H9 (cell line): ENCODE data around the gene FRAS1. TPM values are rescaled to one million over a fixed set of nuclear protein-coding genes. Genes with fewer than 3 reads are reported as not detected.
"Not testable (repeated sequence)": the region's sequence is repeated elsewhere in the genome, so short reads cannot be mapped to it uniquely, and the experiment has no call there.

Source experiments
- DNase-seq: peaks from one replicate; pipeline ENCODE4 v3.0.0-alpha.2; 2017
- H2AFZ ChIP-seq: one replicate; pipeline ENCODE4 v1.6.1; 2013; ENCODE audit warnings: mild to moderate bottlenecking, low read length, control low read depth, moderate library complexity
- H2AK5ac ChIP-seq: 2 replicates; pipeline ENCODE4 v1.6.1; 2013; ENCODE audit warnings: low read length, control low read depth, mixed read lengths; ENCODE audit not compliant: insufficient read length
- H2BK120ac ChIP-seq: one replicate; pipeline ENCODE4 v1.6.1; 2013; ENCODE audit warnings: low read depth, mild to moderate bottlenecking, low read length, control low read depth, inconsistent platforms; ENCODE audit not compliant: poor library complexity, severe bottlenecking
- H2BK12ac ChIP-seq: 2 replicates; pipeline ENCODE4 v1.6.1; 2013; ENCODE audit warnings: low read length, control low read depth, mixed read lengths, low read depth; ENCODE audit not compliant: insufficient read length
- H2BK15ac ChIP-seq: 2 replicates; pipeline ENCODE4 v1.6.1; 2013; ENCODE audit warnings: low read depth, low read length, control low read depth
- H2BK20ac ChIP-seq: one replicate; pipeline ENCODE4 v1.6.1; 2013; ENCODE audit warnings: low read depth, mild to moderate bottlenecking, low read length, control low read depth, inconsistent platforms; ENCODE audit not compliant: poor library complexity, severe bottlenecking
- H2BK5ac ChIP-seq: 2 replicates; pipeline ENCODE4 v1.6.1; 2013; ENCODE audit warnings: low read length, control low read depth, mixed read lengths; ENCODE audit not compliant: insufficient read length
- H3K14ac ChIP-seq: 2 replicates; pipeline ENCODE4 v1.6.1; 2013; ENCODE audit warnings: low read length, control low read depth; ENCODE audit not compliant: insufficient read depth
- H3K18ac ChIP-seq: 2 replicates; pipeline ENCODE4 v1.6.1; 2013; ENCODE audit warnings: low read depth, mild to moderate bottlenecking, mixed read lengths, low read length, control low read depth; ENCODE audit not compliant: insufficient read length
- H3K23ac ChIP-seq: 2 replicates; pipeline ENCODE4 v1.6.1; 2013; ENCODE audit warnings: low read length, control low read depth, mixed read lengths, low read depth; ENCODE audit not compliant: insufficient read length
- H3K23me2 ChIP-seq: 2 replicates; pipeline ENCODE4 v1.6.1; 2013; ENCODE audit warnings: low read depth, mild to moderate bottlenecking, mixed read lengths, low read length, control low read depth; ENCODE audit not compliant: insufficient read length, poor library complexity, severe bottlenecking
- H3K27ac ChIP-seq: 2 replicates; pipeline ENCODE4 v1.5.1; 2013; ENCODE audit warnings: low read length, control low read depth, mixed read lengths, low read depth; ENCODE audit not compliant: insufficient read length
- H3K27me3 ChIP-seq: 2 replicates; pipeline ENCODE4 v1.6.1; 2013; ENCODE audit warnings: low read length, control low read depth, inconsistent platforms; ENCODE audit not compliant: insufficient read depth
- H3K4ac ChIP-seq: 2 replicates; pipeline ENCODE4 v1.6.1; 2013; ENCODE audit warnings: low read depth, mild to moderate bottlenecking, control low read depth, inconsistent platforms, low read length, moderate library complexity
- H3K4me1 ChIP-seq: 2 replicates; pipeline ENCODE4 v1.6.1; 2013; ENCODE audit warnings: low read length, control low read depth, inconsistent platforms; ENCODE audit not compliant: insufficient read depth
- H3K4me2 ChIP-seq: 2 replicates; pipeline ENCODE4 v1.6.1; 2013; ENCODE audit warnings: low read length, control low read depth, mixed read lengths; ENCODE audit not compliant: insufficient read length, insufficient read depth
- H3K56ac ChIP-seq: 2 replicates; pipeline ENCODE4 v1.6.1; 2013; ENCODE audit warnings: low read depth, mild to moderate bottlenecking, mixed read lengths, low read length, control low read depth; ENCODE audit not compliant: insufficient read length
- H3K79me1 ChIP-seq: 2 replicates; pipeline ENCODE4 v1.6.1; 2013; ENCODE audit warnings: low read depth, mild to moderate bottlenecking, moderate library complexity, low read length, control low read depth, inconsistent platforms; ENCODE audit not compliant: insufficient read depth, poor library complexity, severe bottlenecking
- H3K79me2 ChIP-seq: 2 replicates; pipeline ENCODE4 v1.6.1; 2013; ENCODE audit warnings: low read length, control low read depth, inconsistent platforms; ENCODE audit not compliant: insufficient read depth
- H3K9ac ChIP-seq: 2 replicates; pipeline ENCODE4 v1.6.1; 2013; ENCODE audit warnings: low read length, control low read depth, mixed read lengths; ENCODE audit not compliant: insufficient read length; ENCODE audit errors: extremely low read depth
- H3K9me3 ChIP-seq: one replicate; pipeline ENCODE4 v1.6.1; 2013; ENCODE audit warnings: low read depth, low read length, inconsistent platforms; ENCODE audit not compliant: control insufficient read depth
- H3T11ph ChIP-seq: one replicate; pipeline ENCODE4 v1.6.1; 2013; ENCODE audit warnings: mild to moderate bottlenecking, low read length, control low read depth, inconsistent platforms
- H4K20me1 ChIP-seq: one replicate; pipeline ENCODE4 v1.6.1; 2013; ENCODE audit not compliant: control insufficient read depth, insufficient read length, insufficient read depth
- H4K5ac ChIP-seq: 2 replicates; pipeline ENCODE4 v1.6.1; 2013; ENCODE audit warnings: low read depth, mild to moderate bottlenecking, mixed read lengths, low read length, control low read depth; ENCODE audit not compliant: insufficient read length
- H4K8ac ChIP-seq: replicated peaks from 2 replicates; pipeline ENCODE4 v1.6.1; 2013; ENCODE audit warnings: low read length, control low read depth, mixed read lengths, low read depth; ENCODE audit not compliant: insufficient read length
- H4K91ac ChIP-seq: 2 replicates; pipeline ENCODE4 v1.6.1; 2013; ENCODE audit warnings: low read depth, mild to moderate bottlenecking, moderate library complexity, mixed read lengths, low read length, control low read depth; ENCODE audit not compliant: insufficient read length
- H3K27ac Mint-ChIP-seq, 3 experiments: 2 replicates in 2 of 3; 3 replicates in 1 of 3; pipeline ENCODE4 v1.8.0; 2020 to 2021; ENCODE audit warnings: mixed read lengths in 3 of 3, mild to moderate bottlenecking in 1 of 3, moderate library complexity in 1 of 3
- H3K27me3 Mint-ChIP-seq: 2 replicates; pipeline ENCODE4 v1.8.0; 2021; ENCODE audit warnings: low read depth, mild to moderate bottlenecking, moderate library complexity, mixed read lengths
- H3K36me3 Mint-ChIP-seq, 3 experiments: 2 replicates in 2 of 3; 3 replicates in 1 of 3; pipeline ENCODE4 v1.8.0; 2020 to 2021; ENCODE audit warnings: low read depth in 3 of 3, mixed read lengths in 3 of 3; ENCODE audit not compliant: insufficient read depth in 1 of 3
- H3K4me1 Mint-ChIP-seq, 2 experiments: 2 replicates each; pipeline ENCODE4 v1.8.0; 2020; ENCODE audit warnings: mixed read lengths in 2 of 2
- H3K4me3 Mint-ChIP-seq, 2 experiments: 2 replicates in 1 of 2; 3 replicates in 1 of 2; pipeline ENCODE4 v1.8.0; 2020 to 2021; ENCODE audit warnings: mild to moderate bottlenecking in 2 of 2, mixed read lengths in 2 of 2, moderate library complexity in 1 of 2
- H3K9me3 Mint-ChIP-seq, 2 experiments: 2 replicates in 1 of 2; 3 replicates in 1 of 2; pipeline ENCODE4 v1.8.0; 2020; ENCODE audit warnings: mild to moderate bottlenecking in 2 of 2, mixed read lengths in 2 of 2, moderate library complexity in 1 of 2
- WGBS: extraction: QIAGEN DNeasy Blood & Tissue Kit; methylation state at CpG from one replicate; pipeline ENCODE4 v1.1.7; 2013; ENCODE audit warnings: missing lambda C conversion rate, low lambda C conversion rate, mixed read lengths; ENCODE audit not compliant: insufficient read length; ENCODE audit errors: extremely low coverage; 5-methylcytosine and 5-hydroxymethylcytosine counted together
- total RNA-seq: library from RNA; stranded (reverse); gene quantifications from 2 replicates; pipeline ENCODE4 v1.2.1, GENCODE V29; 2021
- TF ChIP-seq, protein P1 (sequence below): fragments of 200-600 bp; sonication (generic); conservative IDR thresholded peaks from 3 replicates; pipeline ENCODE4 v1.8.0; 2021; ENCODE audit warnings: antibody characterized with exemption, mild to moderate bottlenecking

Gene FRAS1
- total RNA-seq, 1 experiment from 2014 or later: 58.5 TPM

DNA sequence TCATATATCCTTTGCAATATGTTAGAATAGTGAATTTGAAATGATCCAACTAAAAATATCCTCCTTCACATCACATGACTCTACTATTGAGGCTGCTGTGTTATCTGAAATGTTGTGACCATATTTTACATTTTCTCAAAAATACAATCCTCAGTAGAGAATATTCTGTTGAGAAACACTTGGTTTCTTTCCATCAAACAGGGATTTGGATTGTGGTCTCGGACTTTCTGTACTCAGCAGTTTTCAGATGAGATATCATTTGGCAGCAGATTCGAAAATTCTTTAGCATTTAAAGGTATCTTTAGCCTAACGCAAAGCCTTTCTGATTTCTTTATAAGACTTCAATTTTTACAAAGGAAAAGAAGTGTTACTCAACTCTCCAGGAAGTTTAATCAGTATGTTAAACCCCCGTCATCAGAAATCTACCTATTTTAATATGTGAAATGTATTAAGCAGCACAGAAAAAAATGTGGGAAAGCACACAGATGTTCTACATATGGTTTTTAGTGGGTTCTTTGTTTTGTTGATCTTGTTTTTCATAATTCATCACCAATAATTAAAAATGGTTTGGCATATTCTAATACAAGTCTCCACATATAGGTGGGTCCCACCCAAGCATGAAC is 439.0 kb downstream of the FRAS1 start:
- Histone ChIP-seq H2BK20ac (no peak overlapping the region), H3K9me3 (no peaks in the 10 kb centered on the region), H3K79me2 (no peaks in the 10 kb centered on the region), H3K4ac (no peak overlapping the region), H2BK12ac (no peak overlapping the region), H2BK5ac (no peak overlapping the region), H4K5ac (no peak overlapping the region), H3K14ac (no peak overlapping the region), H4K20me1 (no peaks in the 10 kb centered on the region), H3K56ac (no peak overlapping the region), H2AFZ (no peak overlapping the region), H3K27me3 (no peaks in the 10 kb centered on the region), H3K27ac (no peak overlapping the region), H3K23me2 (no peaks in the 10 kb centered on the region), H3K18ac (no peak overlapping the region), H3K79me1 (no peaks in the 10 kb centered on the region), H2BK120ac (no peak overlapping the region), H4K91ac (no peak overlapping the region), H3K9ac (no peak overlapping the region), H2AK5ac (no peak overlapping the region), H2BK15ac (no peak overlapping the region), H3K4me1 (no peaks in the 10 kb centered on the region), H3K4me2 (no peak overlapping the region), H3T11ph (no peak overlapping the region), H3K23ac (no peak overlapping the region), H4K8ac (no peak overlapping the region)
- no peaks in the 10 kb centered on the region for H3K4me1 Mint-ChIP-seq
- no CpG with 5 or more reads among the region's 4 CpGs for WGBS
- DNase-seq: no peak
- TF ChIP-seq, protein P1, sequence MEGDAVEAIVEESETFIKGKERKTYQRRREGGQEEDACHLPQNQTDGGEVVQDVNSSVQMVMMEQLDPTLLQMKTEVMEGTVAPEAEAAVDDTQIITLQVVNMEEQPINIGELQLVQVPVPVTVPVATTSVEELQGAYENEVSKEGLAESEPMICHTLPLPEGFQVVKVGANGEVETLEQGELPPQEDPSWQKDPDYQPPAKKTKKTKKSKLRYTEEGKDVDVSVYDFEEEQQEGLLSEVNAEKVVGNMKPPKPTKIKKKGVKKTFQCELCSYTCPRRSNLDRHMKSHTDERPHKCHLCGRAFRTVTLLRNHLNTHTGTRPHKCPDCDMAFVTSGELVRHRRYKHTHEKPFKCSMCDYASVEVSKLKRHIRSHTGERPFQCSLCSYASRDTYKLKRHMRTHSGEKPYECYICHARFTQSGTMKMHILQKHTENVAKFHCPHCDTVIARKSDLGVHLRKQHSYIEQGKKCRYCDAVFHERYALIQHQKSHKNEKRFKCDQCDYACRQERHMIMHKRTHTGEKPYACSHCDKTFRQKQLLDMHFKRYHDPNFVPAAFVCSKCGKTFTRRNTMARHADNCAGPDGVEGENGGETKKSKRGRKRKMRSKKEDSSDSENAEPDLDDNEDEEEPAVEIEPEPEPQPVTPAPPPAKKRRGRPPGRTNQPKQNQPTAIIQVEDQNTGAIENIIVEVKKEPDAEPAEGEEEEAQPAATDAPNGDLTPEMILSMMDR: no peak
- H3K27me3 Mint-ChIP-seq: no peaks in the 10 kb centered on the region
- H3K36me3 Mint-ChIP-seq: peaks cover 27 to 48% (median 31%) of the 10 kb centered on the region in 3 experiments; a peak in 6 of 7 replicates
- no peak overlapping the region for H3K27ac Mint-ChIP-seq
- no peak overlapping the region for H3K4me3 Mint-ChIP-seq
- no peaks in the 10 kb centered on the region for H3K9me3 Mint-ChIP-seq

DNA sequence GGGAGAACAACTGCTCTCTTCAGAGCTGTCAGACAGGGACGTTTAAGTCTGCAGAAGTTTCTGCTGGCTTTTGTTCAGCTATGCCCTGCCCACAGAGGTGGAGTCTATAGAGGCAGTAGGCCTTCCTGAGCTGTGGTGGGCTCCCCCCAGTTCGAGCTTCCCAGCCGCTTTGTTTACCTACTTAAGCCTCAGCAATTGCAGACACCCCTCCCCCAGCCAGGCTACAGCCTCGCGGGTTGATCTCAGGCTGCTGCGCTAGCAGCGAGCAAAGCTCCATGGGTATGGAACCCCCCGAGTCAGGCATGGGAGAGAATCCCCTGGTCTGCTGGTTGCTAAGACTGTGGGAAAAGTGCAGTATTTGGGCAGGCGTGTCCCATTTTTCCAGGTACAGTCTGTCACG is 449.1 kb downstream of the FRAS1 start:
- peaks cover 34 to 58% (median 50%) of the 10 kb centered on the region in 3 experiments for H3K36me3 Mint-ChIP-seq
- H3K4me2 ChIP-seq, H3K23me2 ChIP-seq: not testable (repeated sequence)

More for the DNA sequence above, 449.1 kb downstream of the FRAS1 start:
- not testable (repeated sequence) for H3K14ac ChIP-seq, H2BK12ac ChIP-seq, H3K27me3 ChIP-seq, H3K79me2 ChIP-seq, H3K18ac ChIP-seq, H2BK20ac ChIP-seq, DNase-seq, H4K91ac ChIP-seq, H3K9ac ChIP-seq, H3K9me3 ChIP-seq, H4K8ac ChIP-seq, H3K4ac ChIP-seq, H3K9me3 Mint-ChIP-seq, H3K27ac Mint-ChIP-seq, H3K4me1 ChIP-seq, H2AK5ac ChIP-seq, H3K23ac ChIP-seq, H2BK120ac ChIP-seq, H2BK15ac ChIP-seq, H2BK5ac ChIP-seq, H3K79me1 ChIP-seq, H3K4me3 Mint-ChIP-seq, H2AFZ ChIP-seq, H4K5ac ChIP-seq, H4K20me1 ChIP-seq, H3T11ph ChIP-seq, H3K27me3 Mint-ChIP-seq, H3K27ac ChIP-seq, H3K56ac ChIP-seq
- WGBS: no CpG with 5 or more reads among the region's 10 CpGs
- peaks cover 10 to 17% of the 10 kb centered on the region in 2 experiments for H3K4me1 Mint-ChIP-seq
